HEK293 (cell line): Measurements from ENCODE around the gene CLIC5.

ENCODE experiments used
- TF ChIP-seq, protein P1 (sequence below): fragments of 450-650 bp; formaldehyde crosslinking; IDR thresholded peaks from 2 replicates; pipeline ENCODE4 v1.5.1; 2016; ENCODE audit warnings: missing biosample characterization, missing genetic modification characterization, low read depth
- TF ChIP-seq, protein P2 (sequence below): fragments of 450-650 bp; formaldehyde crosslinking; IDR thresholded peaks from 2 replicates; pipeline ENCODE4 v1.5.1; 2016; ENCODE audit warnings: missing biosample characterization, missing genetic modification characterization

DNA sequence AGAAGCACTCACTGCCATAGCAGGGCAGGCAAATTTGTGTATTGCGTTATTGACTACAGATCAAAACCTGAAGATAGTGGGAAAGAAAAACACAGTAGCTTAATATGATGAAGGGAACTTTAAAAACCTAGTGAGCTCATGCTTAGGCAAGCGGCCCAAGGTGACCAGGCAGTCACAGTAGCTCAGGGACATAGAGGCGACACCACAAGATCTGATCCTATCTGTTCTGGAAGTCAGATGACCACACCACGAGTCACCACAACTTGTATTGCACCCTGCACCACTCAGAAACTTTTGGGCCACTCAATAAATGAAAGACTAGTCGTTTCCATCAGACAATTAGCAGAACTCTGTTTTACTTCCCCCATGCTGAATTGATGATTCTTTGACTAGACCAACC, 4.9 kb downstream of the CLIC5 start:
- TF ChIP-seq, protein P1, sequence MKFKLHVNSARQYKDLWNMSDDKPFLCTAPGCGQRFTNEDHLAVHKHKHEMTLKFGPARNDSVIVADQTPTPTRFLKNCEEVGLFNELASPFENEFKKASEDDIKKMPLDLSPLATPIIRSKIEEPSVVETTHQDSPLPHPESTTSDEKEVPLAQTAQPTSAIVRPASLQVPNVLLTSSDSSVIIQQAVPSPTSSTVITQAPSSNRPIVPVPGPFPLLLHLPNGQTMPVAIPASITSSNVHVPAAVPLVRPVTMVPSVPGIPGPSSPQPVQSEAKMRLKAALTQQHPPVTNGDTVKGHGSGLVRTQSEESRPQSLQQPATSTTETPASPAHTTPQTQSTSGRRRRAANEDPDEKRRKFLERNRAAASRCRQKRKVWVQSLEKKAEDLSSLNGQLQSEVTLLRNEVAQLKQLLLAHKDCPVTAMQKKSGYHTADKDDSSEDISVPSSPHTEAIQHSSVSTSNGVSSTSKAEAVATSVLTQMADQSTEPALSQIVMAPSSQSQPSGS (tag by site-specific recombination) = no peak
- TF ChIP-seq, protein P2, sequence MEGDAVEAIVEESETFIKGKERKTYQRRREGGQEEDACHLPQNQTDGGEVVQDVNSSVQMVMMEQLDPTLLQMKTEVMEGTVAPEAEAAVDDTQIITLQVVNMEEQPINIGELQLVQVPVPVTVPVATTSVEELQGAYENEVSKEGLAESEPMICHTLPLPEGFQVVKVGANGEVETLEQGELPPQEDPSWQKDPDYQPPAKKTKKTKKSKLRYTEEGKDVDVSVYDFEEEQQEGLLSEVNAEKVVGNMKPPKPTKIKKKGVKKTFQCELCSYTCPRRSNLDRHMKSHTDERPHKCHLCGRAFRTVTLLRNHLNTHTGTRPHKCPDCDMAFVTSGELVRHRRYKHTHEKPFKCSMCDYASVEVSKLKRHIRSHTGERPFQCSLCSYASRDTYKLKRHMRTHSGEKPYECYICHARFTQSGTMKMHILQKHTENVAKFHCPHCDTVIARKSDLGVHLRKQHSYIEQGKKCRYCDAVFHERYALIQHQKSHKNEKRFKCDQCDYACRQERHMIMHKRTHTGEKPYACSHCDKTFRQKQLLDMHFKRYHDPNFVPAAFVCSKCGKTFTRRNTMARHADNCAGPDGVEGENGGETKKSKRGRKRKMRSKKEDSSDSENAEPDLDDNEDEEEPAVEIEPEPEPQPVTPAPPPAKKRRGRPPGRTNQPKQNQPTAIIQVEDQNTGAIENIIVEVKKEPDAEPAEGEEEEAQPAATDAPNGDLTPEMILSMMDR (tag by site-specific recombination) = no peak
